Upper lobe of left lung (tissue), 6 donors: ENCODE data around the gene SCARB1. TPM values are rescaled to one million over a fixed set of nuclear protein-coding genes. Genes with fewer than 3 reads are reported as not detected.

Experiments
- ATAC-seq, 2 donors: fragments of 200-7000 bp; cut with Tn5 transposase; one replicate each; pipeline ENCODE4 v1.9.1; 2022; ENCODE audit warnings: mild to moderate bottlenecking in 2 of 2, moderate library complexity in 2 of 2; ENCODE audit not compliant: low FRiP score in 2 of 2
- DNase-seq, 2 donors: peaks; one replicate each; pipeline ENCODE4 v3.0.0-alpha.2; 2019 to 2020
- H3K27ac ChIP-seq, 4 donors: fragments of 200-600 bp; sonication (generic); one replicate each; pipeline ENCODE4 v1.5.1; 2016 to 2019
- H3K27me3 ChIP-seq, 4 donors: fragments of 200-600 bp; sonication (generic); one replicate each; pipeline ENCODE4 v1.5.1; 2017 to 2019
- H3K36me3 ChIP-seq, 4 donors: fragments of 200-600 bp; sonication (generic); one replicate each; pipeline ENCODE4 v1.5.1; 2016 to 2019
- H3K4me1 ChIP-seq, 4 donors: fragments of 200-600 bp; sonication (generic); one replicate each; pipeline ENCODE4 v1.5.1; 2018 to 2019
- H3K4me3 ChIP-seq, 4 donors: fragments of 200-600 bp; sonication (generic); one replicate each; pipeline ENCODE4 v1.5.1; 2017 to 2019; ENCODE audit warnings: mild to moderate bottlenecking in 2 of 4, moderate library complexity in 1 of 4
- H3K9me3 ChIP-seq, 4 donors: fragments of 200-600 bp; sonication (generic); one replicate each; pipeline ENCODE4 v1.5.1; 2018 to 2019
- EP300 ChIP-seq, 4 donors: sonication (generic); formaldehyde crosslinking; IDR thresholded peaks; one replicate each; pipeline ENCODE4 v1.5.1; 2017; ENCODE audit warnings: antibody characterized with exemption in 4 of 4, control low read depth in 2 of 4
- POLR2A ChIP-seq, 4 donors: fragments of 450-650 bp; IDR thresholded peaks; one replicate each; pipeline ENCODE4 v1.5.1; 2016 to 2017; ENCODE audit warnings: antibody characterized with exemption in 4 of 4, mild to moderate bottlenecking in 2 of 4
- POLR2AphosphoS5 ChIP-seq, 2 donors: sonication (generic); formaldehyde crosslinking; IDR thresholded peaks; one replicate each; pipeline ENCODE4 v1.5.1; 2017; ENCODE audit warnings: antibody characterized with exemption in 2 of 2
- WGBS, 2 donors: methylation state at CpG; one replicate each; pipeline ENCODE4 v1.1.5; 2017 to 2018; 5-methylcytosine and 5-hydroxymethylcytosine counted together
- total RNA-seq, 6 donors: library from RNA; depleted of rRNA in 4 of 6; stranded (reverse); fragments of >200 nt in 4 of 6; gene quantifications; one replicate each; pipeline versions ENCODE4 v1.1.0 to v1.2.1, GENCODE V29; 2016 to 2021
- TF ChIP-seq, protein P1 (sequence below), 6 experiments: fragments of 450-650 bp in 4 of 6; fragments of 200-600 bp in 2 of 6; sonication (generic) in 2 of 6; IDR thresholded peaks; one replicate each; pipeline ENCODE4 v1.5.1; 2016 to 2019; ENCODE audit warnings: antibody characterized with exemption in 6 of 6
- donor health status: DM: no; HTN: no; CAD: no; lungs with moderate emphysema.
- donor health status: DM: no; HTN: yes; CAD: no; lungs with severe emphysema.

The SCARB1 gene
- total RNA-seq, 6 donors from 2014 or later, result 10.0 to 51.3 (median 22.5) TPM

DNA sequence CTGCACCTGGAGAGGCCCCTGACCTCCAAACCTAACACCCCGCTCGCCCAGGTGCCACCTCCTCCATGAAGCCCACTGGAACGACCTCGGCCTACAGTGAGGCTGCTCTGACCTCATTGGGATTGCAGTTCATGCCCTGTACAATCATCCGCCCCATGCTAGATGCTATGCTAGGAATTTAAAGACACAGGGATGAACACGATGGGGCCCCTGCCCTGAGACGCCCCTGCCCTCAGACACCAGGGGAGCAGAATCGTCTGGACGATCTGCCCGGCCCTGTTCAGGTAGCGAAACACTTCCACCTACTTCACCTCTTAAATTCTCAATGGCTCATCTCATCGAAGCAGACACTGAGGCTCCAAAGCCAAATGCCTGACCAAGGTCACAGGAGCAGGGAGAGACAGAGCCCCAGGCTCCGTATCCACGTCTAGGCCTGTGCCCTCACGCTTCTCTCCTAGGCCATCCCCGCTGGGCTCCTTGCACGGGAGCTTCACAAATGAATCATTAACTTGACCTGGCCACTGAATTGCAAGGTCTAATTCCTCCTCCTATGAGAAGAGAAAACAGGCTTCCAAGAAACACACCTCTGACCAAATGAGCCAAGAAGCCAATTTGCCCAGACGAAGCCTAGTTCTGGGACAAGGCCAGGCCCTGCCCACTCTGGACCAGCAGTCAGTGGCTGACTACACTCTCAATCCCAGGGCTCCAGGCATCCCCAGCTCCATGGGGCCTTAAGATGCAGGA, 35.2 kb downstream of the SCARB1 start:
- TF ChIP-seq, protein P1, sequence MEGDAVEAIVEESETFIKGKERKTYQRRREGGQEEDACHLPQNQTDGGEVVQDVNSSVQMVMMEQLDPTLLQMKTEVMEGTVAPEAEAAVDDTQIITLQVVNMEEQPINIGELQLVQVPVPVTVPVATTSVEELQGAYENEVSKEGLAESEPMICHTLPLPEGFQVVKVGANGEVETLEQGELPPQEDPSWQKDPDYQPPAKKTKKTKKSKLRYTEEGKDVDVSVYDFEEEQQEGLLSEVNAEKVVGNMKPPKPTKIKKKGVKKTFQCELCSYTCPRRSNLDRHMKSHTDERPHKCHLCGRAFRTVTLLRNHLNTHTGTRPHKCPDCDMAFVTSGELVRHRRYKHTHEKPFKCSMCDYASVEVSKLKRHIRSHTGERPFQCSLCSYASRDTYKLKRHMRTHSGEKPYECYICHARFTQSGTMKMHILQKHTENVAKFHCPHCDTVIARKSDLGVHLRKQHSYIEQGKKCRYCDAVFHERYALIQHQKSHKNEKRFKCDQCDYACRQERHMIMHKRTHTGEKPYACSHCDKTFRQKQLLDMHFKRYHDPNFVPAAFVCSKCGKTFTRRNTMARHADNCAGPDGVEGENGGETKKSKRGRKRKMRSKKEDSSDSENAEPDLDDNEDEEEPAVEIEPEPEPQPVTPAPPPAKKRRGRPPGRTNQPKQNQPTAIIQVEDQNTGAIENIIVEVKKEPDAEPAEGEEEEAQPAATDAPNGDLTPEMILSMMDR (IDR thresholded peaks at IDR 0.05), result no peak
- no peak for TF ChIP-seq EP300 (IDR thresholded peaks at IDR 0.05)
- TF ChIP-seq POLR2A (IDR thresholded peaks at IDR 0.05), result no peak
- no peak for TF ChIP-seq POLR2AphosphoS5 (IDR thresholded peaks at IDR 0.05)
- ATAC-seq, result peak in 1 of 2 donors; percentile 29
- Histone ChIP-seq H3K4me3 (no peak overlapping the region), H3K27ac (no peak overlapping the region), H3K27me3 (no peaks in the 10 kb centered on the region), H3K36me3 (no peaks in the 10 kb centered on the region), H3K9me3 (no peaks in the 10 kb centered on the region), H3K4me1 (peaks cover 0 to 2% (median under 1%) of the 10 kb centered on the region in 4 donors)
- WGBS, 2 donors, result 79 to 85% methylated on average over 18 of the region's 18 CpGs
- DNase-seq, result no peak

DNA sequence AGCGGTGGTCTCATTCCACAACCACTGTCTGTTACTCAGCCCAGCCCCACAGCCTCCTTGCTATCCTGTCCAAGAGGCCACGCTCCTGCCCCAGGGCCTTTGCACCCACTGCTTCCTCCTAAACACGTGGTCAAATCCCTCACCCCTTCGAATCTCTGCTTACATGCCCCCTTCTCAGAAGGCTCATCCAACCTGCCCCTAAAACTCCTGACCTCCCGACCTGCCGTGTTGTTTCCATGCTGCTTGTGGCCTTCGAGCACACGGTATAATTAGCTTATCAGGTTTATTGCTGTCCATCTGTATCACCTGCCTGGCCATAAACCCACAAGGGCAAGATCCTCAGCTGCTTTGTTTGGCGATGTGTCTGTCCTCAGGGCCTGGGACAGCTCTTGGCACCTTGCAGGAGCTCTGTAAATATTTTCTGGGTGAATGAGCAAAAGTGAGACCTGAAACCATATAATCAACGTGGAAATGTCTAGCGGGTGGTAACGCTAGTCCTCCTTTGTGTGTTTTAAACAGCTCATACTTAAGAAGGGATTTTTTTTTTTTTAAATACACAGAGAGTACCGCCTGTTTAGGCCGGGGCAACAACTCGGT, 36.0 kb downstream of the SCARB1 start:
- TF ChIP-seq POLR2AphosphoS5 (IDR thresholded peaks at IDR 0.05), result no peak
- TF ChIP-seq POLR2A (IDR thresholded peaks at IDR 0.05), result no peak
- TF ChIP-seq, protein P1 (IDR thresholded peaks at IDR 0.05), result no peak
- no peak for TF ChIP-seq EP300 (IDR thresholded peaks at IDR 0.05)
- no peaks in the 10 kb centered on the region for H3K27me3 ChIP-seq
- H3K27ac ChIP-seq, result no peak overlapping the region
- DNase-seq (no peak), ATAC-seq (peak in 1 of 2 donors; percentile 38)
- H3K4me3 ChIP-seq, result no peak overlapping the region
- WGBS, 2 donors, result 85 to 86% methylated on average over 15 of the region's 15 CpGs
- H3K36me3 ChIP-seq, result no peaks in the 10 kb centered on the region
- H3K9me3 ChIP-seq, result no peaks in the 10 kb centered on the region
- H3K4me1 ChIP-seq, result no peaks in the 10 kb centered on the region

DNA sequence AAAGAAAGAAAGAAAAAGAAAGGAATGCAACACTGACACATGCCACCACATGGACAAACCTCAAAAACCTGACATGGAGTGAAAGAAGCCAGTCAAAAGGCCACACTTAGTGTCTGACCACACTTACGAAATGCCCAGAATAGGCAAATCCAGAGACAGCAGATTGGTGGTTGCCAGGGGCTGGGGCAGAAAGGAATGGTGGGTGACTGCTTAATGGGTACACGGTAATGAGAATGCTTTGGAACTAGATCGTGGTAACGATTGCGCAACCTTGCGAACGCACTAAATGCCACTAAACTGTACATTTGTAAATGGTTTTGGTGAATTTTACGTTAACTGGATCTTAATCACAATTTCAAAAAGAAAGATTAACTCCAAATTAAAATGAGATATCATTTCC, 39.5 kb downstream of the SCARB1 start:
- Histone ChIP-seq H3K27me3 (no peaks in the 10 kb centered on the region), H3K9me3 (no peaks in the 10 kb centered on the region), H3K4me3 (no peak overlapping the region), H3K27ac (no peak overlapping the region), H3K36me3 (no peaks in the 10 kb centered on the region), H3K4me1 (no peaks in the 10 kb centered on the region)
- 75 to 88% methylated on average over 8 of the region's 8 CpGs for WGBS, 2 donors
- DNase-seq (no peak), ATAC-seq (no peak)
- TF ChIP-seq POLR2A (IDR thresholded peaks at IDR 0.05) (no peak), EP300 (IDR thresholded peaks at IDR 0.05) (no peak), POLR2AphosphoS5 (IDR thresholded peaks at IDR 0.05) (no peak)
- TF ChIP-seq, protein P1 (IDR thresholded peaks at IDR 0.05), result no peak

DNA sequence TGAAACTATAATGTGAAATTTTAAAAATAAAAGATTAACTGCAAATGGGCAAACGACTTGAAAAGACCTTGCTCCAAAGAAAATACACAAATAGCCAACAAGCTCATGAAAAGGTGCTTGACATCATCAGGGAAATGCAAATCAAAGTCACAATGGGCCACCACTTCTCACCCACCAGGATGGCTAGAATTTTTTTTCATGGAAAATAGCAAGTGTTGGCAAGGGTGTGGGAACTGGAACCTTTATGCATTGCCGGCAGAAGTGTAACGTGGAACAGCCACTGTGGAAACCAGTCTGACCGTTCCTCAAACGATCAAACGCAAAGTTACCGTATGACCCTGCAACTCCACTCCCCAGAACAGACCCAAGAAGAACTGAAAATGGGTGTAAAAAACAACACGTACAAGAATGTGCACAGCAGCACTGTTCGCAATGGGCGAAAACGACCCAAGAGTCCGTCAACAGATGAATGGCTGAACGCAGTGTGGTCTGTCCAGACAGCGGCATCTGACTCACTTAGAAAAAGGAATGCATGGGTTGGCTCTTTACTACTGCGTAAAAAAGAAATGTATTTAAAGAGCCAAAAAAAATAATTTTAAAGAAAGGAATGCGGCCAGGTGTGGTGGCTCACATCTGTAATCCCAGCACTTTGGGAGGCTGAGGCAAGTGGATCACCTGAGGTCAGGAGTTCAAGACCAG, 40.2 kb downstream of the SCARB1 start:
- Histone ChIP-seq H3K27me3 (no peaks in the 10 kb centered on the region), H3K36me3 (no peaks in the 10 kb centered on the region), H3K4me3 (no peak overlapping the region), H3K27ac (no peak overlapping the region), H3K4me1 (no peaks in the 10 kb centered on the region), H3K9me3 (no peaks in the 10 kb centered on the region)
- TF ChIP-seq EP300 (IDR thresholded peaks at IDR 0.05) (no peak), POLR2A (IDR thresholded peaks at IDR 0.05) (no peak), POLR2AphosphoS5 (IDR thresholded peaks at IDR 0.05) (no peak)
- TF ChIP-seq, protein P1 (IDR thresholded peaks at IDR 0.05), result no peak
- ATAC-seq (no peak), DNase-seq (no peak)
- 92 to 95% methylated on average over 15 to 16 of the region's 16 CpGs for WGBS, 2 donors
